Left renal cortex interstitium (tissue), 4 donors: ENCODE measurements around the gene SPARCL1. TPM values are rescaled to one million over a fixed set of nuclear protein-coding genes. Genes with fewer than 3 reads are reported as not detected.
"Not testable (repeated sequence)": the region's sequence is repeated elsewhere in the genome, so short reads cannot be mapped to it uniquely, and the experiment has no call there.

Experiments used
- DNase-seq, 4 donors: peaks; one replicate each; pipeline ENCODE4 v3.0.0-alpha.2; 2013; ENCODE audit warnings: low read depth in 4 of 4, low spot score in 2 of 4, missing footprints in 1 of 4
- polyA plus RNA-seq, 4 donors: library from polyadenylated mRNA; unstranded; fragments of 120-200 nt; gene quantifications; one replicate each; pipeline ENCODE4 v1.2.1, GENCODE V29; 2013; ENCODE audit not compliant: insufficient read length in 4 of 4

The SPARCL1 gene
- polyA plus RNA-seq, 4 donors = 8.5 to 26.8 (median 13.1) TPM

GRCh38 chr4:87462102-87462501 is 67.1 kb downstream of the SPARCL1 start:
- no peak for DNase-seq

GRCh38 chr4:87461281-87461700 is 67.9 kb downstream of the SPARCL1 start:
- no peak for DNase-seq

GRCh38 chr4:87458913-87459312 is 70.3 kb downstream of the SPARCL1 start:
- DNase-seq = no peak

GRCh38 chr4:87451537-87451936 is 77.6 kb downstream of the SPARCL1 start:
- no peak for DNase-seq

- not testable (repeated sequence) for DNase-seq
Measured at GRCh38 chr4:87446375-87446774, 82.8 kb downstream of the SPARCL1 start.

GRCh38 chr4:87445964-87446363 is 83.2 kb downstream of the SPARCL1 start:
- DNase-seq = no peak

- DNase-seq = no peak
Measured at GRCh38 chr4:87444741-87445140, 84.4 kb downstream of the SPARCL1 start.

GRCh38 chr4:87442889-87443288 is 86.3 kb downstream of the SPARCL1 start:
- no peak for DNase-seq

- DNase-seq = no peak
Measured at GRCh38 chr4:87433342-87433741, 95.8 kb downstream of the SPARCL1 start.

GRCh38 chr4:87430038-87430437 is 99.1 kb downstream of the SPARCL1 start:
- DNase-seq = no peak

GRCh38 chr4:87428979-87429378 is 100.2 kb downstream of the SPARCL1 start:
- no peak for DNase-seq

GRCh38 chr4:87427518-87427868 is 101.7 kb downstream of the SPARCL1 start:
- DNase-seq = peak in 2 of 4 donors; percentile 29 to 34

- no peak for DNase-seq
Measured at GRCh38 chr4:87426865-87427517, 102.2 kb downstream of the SPARCL1 start.

- DNase-seq = no peak
Measured at GRCh38 chr4:87425711-87426110, 103.5 kb downstream of the SPARCL1 start.

GRCh38 chr4:87424099-87424543 is 105.1 kb downstream of the SPARCL1 start:
- peak in 1 of 4 donors; percentile 33 for DNase-seq

Other genes starting within 250 kb of the SPARCL1 start
- gene HSD17B13, start 206.5 kb downstream of the SPARCL1 start, polyA plus RNA-seq = 1 to 10 TPM in 1 of 4 donors, under 1 TPM in 3; 0.11 to 1.2 (median 0.53) TPM
- 10 to 100 TPM; 55.9 to 67.6 (median 56.7) TPM for gene HSD17B11, start 138.2 kb downstream of the SPARCL1 start, polyA plus RNA-seq
- 10 to 100 TPM; 61.5 to 69.6 (median 66.6) TPM for gene NUDT9, start 106.8 kb downstream of the SPARCL1 start, polyA plus RNA-seq
- under 1 TPM in 2 of 4 donors, not detected in 2; 0.04 to 0.06 TPM for gene DSPP, start 79.2 kb upstream of the SPARCL1 start, polyA plus RNA-seq
- under 1 TPM in 2 of 4 donors, not detected in 2; 0.05 to 0.09 TPM for gene DMP1, start 120.9 kb upstream of the SPARCL1 start, polyA plus RNA-seq